ENCODE measurements around the gene PLA2G10.
"Not testable (repeated sequence)": the region's sequence is repeated elsewhere in the genome, so short reads cannot be mapped to it uniquely, and the experiment has no call there.

The PLA2G10 gene

DNA sequence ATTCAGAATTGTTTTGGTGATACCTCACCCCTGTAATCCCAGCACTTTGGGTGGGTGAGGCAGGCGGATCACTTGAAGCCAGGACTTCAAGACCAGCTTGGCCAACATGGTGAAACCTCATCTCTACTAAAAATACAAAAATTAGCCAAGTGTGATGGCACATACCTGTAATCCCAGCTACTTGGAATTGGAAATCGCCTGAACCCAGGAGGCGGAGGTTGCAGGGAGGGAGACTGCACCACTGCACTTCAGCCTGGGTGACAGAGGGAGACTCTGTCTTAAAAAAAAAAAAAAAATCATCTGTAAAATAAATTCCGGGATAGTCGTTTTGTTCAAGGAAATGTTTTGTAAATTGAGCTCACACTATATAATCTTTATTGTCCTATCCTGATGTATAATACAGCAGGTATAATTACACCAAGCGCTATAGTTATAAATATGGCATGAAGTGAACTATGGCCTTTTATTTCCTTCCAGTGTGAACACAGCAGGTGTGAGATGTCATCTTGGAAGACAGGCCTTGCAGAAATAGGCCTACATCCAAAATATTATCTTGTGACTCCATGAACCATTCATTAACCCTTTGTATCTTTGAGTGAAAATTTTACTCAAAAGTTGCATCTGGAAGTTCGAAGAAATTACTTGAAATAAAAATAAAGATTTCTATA is 25.4 kb downstream of the PLA2G10 start:
- in situ Hi-C loops (cut with MboI; ENCODE audit: low pct_unique_long_range_greater_than_20kb, low sequenced_read_pairs) = no loop called here
- no peak for DNase-seq

DNA sequence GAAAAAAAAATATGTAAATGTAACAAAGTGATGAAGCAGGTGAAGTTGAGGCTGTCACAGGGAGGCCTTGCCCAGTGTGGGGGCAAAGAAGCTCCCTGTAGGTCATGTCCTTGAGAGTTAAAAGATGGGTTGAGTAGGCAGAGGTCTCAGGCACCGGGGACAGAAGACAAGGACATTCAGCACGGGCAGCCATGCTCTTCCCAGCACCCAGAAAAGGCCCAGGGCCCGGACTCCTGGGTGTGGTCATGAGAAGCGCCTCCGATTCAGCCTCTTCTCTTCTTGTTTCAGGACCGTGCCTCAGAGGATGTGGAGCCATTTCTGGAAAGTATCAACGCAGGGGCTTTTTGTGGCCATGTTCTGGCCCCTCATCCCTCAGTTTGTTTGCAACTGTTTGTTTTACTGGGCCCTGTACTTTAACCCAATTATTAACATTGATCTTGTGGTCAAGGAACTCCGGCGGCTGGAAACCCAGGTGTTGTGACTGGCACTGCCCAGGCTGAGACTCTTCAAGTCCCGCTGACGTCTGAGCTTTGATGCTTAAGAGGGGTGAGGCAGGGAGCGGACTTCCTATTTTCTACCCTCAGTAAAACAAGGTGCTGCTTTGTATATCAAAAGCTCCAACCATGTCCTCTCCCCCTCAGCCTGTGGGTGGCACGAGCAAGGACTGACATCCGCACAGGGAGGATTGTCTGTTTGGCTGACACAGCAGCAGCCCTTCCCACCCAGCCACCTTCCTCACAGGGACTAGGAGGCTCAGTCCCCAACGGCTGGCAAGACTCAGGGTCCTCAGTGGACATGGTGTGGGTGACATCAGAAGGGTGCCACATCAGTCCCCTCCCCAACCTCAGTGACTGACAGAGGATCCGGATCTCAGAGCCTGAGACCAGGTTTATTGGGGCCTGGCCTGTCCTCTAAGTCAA is 26.5 kb downstream of the PLA2G10 start:
- no peak for DNase-seq
- in situ Hi-C loops (cut with MboI; ENCODE audit: low pct_unique_long_range_greater_than_20kb, low sequenced_read_pairs) = no loop called here

DNA sequence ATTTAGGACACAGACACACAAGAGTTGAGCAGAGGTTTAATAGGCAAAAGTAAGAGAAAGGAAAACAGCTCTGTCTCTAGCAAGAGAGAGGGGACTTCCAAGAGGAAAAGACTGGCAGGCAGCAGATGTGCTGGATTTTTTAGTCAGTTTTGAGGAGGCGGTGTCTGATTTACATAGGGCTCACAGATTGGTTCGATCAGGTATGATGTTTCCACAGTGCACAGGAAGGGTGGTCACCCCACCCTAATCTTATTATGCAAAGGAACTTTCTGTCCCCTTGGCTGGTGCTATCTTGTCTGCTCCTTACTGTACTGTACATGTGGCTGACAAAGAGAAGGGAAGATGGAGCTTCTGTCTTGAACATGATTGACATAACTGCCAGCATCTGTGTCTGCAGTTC is 36.0 kb downstream of the PLA2G10 start:
- DNase-seq = no peak
- in situ Hi-C loops (cut with MboI; ENCODE audit: low pct_unique_long_range_greater_than_20kb, low sequenced_read_pairs) = no loop called here

DNA sequence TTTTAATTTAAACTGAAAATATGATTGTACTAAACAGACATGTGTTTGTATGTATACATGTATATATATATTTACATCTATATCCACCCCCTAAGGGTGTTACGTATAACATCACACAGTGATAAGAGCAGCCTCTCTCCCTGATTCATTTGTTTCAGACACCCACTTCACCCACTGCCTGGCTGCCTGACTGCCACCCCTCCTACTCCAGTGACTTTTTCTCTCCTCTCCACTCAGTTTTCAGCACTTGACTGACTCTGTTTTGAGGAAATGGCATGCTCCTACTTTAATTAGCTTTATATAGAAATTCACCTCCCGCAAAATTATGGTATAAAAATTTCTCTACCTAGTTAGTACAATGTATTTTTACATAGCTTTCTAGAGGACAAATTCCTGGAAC is 41.4 kb downstream of the PLA2G10 start:
- no peak for DNase-seq
- in situ Hi-C loops (cut with MboI; ENCODE audit: low pct_unique_long_range_greater_than_20kb, low sequenced_read_pairs) = no loop called here

DNA sequence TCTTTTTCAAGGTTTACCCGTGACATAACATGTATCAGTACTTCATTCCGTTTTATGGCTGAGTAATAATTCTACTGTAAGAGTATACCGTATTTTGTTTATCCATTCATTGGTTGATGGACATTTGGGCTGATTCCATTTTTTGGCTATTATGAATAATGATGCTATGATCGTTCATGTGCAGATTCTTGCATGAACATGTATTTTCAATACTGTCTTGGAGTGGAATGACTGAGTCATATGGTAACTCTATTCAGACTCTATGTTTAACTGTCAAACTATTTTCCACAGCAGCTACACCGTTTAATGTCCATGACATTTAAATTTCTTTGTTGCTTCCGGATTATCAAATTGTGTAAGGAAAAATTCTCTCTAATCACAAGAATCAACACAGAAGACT is 43.5 kb downstream of the PLA2G10 start:
- no peak for DNase-seq
- in situ Hi-C loops (cut with MboI; ENCODE audit: low pct_unique_long_range_greater_than_20kb, low sequenced_read_pairs) = no loop called here

DNA sequence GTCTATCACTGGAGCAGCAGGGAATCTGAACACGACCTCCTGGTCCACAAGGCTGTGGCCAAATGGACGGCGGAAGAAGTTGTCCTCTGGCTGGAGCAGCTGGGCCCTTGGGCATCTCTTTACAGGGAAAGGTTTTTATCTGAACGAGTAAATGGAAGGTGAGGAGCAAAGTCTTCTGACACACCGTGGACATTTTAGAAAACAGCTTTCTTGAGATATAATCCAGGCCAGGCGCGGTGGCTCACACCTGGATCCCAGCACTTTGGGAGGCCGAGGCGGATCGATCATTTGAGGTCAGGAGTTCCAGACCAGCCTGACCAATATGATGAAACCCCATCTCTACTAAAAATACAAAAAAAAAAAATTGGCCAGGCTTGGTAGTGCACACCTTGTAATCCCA is 44.3 kb downstream of the PLA2G10 start:
- in situ Hi-C loops (cut with MboI; ENCODE audit: low pct_unique_long_range_greater_than_20kb, low sequenced_read_pairs) = no loop called here
- no peak for DNase-seq

DNA sequence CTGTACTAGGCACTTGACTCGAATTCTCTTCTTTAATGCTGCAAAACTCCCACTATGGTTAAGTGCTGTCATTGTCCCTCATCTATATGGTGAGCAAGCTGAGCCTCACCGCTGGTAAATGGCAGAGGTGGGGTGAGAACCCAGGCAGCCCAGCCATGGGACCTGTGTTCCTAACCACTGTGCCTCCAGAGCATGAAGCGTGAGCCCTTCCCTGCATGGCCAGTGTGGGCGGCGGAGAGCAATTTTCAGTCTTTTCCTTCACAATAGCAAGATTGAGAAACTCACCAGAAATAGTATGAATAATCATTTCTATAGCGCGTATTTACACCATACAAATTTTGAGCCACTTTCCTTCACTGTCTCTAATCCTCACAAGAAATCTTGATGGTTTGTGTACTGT is 52.2 kb downstream of the PLA2G10 start:
- no peak for DNase-seq
- in situ Hi-C loops (cut with MboI; ENCODE audit: low pct_unique_long_range_greater_than_20kb, low sequenced_read_pairs) = no loop called here

DNA sequence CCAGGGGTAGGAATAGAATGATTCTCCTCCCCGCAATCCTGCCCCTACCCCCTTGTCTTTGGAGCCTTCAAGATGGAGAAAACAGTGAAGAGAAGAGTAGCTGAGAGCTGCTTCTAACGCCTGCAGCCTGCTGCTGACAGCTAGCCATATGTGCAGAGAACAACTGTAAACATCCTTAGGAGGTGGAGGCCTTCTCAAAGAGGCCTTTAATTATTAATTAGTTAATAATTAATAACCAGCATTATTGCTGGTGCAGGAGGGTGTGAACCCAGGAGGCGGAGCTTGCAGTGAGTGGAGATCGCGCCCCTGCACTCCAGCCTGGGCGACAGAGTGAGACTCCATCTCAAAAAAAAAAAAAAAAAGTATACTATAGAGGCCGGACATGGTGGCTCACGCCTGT is 52.9 kb downstream of the PLA2G10 start:
- DNase-seq = no peak
- in situ Hi-C loops (cut with MboI; ENCODE audit: low pct_unique_long_range_greater_than_20kb, low sequenced_read_pairs) = no loop called here

DNA sequence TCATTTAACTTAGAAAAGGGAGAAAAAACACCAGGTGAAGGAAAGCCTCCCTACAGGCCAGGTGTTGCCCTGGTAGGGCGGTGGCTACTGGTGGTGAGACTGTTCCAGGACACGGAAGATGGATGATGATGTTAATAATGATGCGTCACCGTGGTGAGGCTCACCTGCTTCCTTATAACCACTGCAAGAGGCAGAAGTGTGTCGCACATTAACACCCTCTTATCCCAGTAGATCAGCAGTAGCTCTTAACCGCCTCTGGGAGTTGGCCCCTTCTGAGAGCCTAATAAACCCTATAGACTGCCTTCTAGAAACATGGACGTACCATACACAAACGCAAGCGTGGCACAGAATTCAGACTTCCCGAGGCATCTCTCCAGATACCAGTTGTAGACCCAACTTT is 53.6 kb downstream of the PLA2G10 start:
- no peak for DNase-seq
- in situ Hi-C loops (cut with MboI; ENCODE audit: low pct_unique_long_range_greater_than_20kb, low sequenced_read_pairs) = no loop called here

DNA sequence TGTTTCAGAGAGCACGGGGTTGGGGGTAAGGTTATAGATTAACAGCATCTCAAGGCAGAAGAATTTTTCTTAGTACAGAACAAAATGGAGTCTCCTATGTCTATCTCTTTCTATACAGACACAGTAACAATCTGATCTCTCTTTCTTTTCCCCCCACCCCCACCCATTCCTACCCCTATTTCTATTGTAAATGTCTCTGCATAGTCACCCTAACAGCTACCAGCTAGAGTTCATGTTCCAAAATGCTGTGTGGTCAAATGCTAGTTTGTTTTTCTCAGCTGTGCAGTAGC is 57.2 kb downstream of the PLA2G10 start:
- in situ Hi-C loops (cut with MboI; ENCODE audit: low pct_unique_long_range_greater_than_20kb, low sequenced_read_pairs); DNase-seq: not testable (repeated sequence)

DNA sequence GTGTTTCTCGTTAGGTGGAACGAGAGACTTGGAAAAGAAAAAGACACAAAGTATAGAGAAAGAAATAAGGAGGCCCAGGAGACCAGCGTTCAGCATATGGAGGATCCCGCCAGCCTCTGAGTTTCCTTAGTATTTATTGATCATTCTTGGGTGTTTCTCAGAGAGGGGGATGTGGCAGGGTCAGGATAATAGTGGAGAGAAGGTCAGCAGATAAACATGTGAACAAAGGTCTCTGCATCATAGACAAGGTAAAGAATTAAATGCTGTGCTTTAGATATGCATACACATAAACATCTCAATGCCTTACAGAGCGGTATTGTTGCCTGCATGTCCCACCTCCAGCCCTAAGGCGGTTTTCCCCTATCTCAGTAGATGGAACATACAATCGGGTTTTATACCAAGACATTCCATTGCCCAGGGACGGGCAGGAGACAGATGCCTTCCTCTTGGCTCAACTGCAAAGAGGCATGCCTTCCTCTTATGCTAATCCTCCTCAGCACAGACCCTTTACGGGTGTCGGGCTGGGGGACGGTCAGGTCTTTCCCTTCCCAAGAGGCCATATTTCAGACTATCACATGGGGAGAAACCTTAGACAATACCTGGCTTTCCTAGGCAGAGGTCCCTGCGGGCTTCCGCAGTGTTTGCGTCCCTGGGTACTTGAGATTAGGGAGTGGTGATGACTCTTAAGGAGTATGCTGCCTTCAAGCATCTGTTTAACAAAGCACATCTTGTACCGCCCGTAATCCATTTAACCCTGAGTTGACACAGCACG is 57.7 kb downstream of the PLA2G10 start:
- DNase-seq; in situ Hi-C loops (cut with MboI; ENCODE audit: low pct_unique_long_range_greater_than_20kb, low sequenced_read_pairs): not testable (repeated sequence)

DNA sequence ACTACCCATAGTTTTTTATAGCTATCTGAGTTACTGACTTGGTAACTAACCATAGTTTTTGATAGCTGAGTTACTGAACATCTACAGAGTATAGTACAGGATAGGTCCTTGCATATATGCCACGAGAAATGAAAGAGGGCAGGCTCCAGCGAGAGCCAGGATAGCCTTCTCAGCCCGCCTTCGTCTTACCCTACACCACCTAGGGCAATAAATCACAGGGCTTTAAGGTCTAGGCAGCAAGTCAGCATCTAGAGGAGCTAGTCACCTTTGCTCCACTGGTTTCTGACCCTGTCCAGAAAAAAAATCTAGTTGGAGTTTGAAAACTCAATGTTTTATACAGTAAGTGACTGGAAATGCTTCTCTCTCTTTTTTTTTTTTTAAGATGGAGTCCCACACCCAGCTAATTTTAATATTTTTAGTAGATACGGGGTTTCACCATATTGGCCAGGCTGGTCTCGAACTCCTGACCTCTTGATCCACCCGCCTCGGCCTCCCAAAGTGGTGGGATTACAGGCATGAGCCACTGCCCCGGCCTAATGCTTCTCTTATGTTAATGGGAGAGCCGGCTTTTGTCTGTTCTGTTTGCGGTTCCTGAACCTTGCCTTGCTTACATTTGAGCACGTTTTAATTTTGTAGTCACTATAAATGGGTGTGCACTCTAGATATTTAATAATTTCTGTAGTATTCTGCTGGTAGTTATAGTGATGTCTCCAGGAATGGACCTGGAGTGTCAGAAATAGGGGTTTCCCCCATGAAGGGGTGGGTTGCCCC is 58.5 kb downstream of the PLA2G10 start:
- in situ Hi-C loops (cut with MboI; ENCODE audit: low pct_unique_long_range_greater_than_20kb, low sequenced_read_pairs) = no loop called here
- no peak for DNase-seq

DNA sequence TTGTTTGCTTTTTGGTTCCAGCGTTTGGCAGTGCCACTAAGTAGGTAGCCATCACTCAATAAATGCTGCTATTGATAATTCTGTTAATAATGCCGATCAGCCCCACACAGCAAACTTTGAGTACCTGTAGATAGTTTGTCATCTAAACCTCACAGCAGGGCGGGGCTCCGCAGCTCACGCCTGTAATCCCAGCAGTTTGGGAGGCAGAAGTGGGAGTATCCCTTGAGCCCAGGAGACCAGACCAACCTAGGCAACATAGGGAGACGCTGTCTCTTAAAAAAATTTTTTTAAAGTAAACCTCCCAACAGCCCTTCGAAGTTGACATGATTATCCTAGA is 59.8 kb downstream of the PLA2G10 start:
- DNase-seq = no peak
- in situ Hi-C loops (cut with MboI; ENCODE audit: low pct_unique_long_range_greater_than_20kb, low sequenced_read_pairs) = no loop called here

DNA sequence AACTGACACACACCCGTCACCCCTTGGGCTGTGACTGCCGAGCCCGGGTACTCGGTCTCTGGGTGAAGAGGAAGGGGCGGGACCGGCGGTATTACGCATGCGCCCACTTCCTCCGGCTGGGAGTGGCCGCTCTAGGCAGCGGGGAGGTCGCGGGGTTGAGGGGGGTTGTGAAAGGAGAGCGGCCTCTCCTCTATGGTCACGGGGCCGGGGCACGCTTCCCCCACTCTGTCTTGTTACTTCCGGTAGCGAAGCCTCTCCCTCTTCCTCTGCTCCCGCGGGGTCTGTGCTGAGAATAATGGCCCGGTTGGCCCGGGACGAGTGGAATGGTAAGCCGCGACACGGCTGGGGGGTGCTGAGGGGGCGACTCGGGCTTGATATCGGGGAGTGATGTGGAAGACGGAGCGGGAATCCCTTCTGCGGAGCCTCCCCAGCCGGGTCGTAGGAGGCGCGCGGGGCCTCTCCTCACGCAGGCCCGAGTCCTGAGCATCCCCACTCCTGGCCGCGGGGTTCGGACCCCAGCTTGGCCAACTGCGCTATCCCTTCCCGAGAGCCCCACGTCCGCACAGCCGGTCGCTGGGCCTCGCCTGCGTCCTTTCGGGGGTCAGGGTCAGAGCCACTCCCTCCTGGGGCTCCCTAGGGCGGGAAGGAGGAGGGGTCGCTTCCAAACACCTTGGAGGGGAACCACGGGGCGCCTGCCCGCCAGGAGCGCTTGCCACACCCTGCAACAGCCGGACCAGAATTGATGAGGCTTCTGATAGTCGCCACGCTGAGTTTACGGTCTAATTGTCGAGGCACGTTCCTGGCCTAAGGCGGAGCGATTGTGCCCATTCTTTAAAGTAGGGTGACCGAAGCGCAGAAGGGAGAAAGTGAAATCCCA is 61.2 kb downstream of the PLA2G10 start, which contains the start of gene BFAR:
TSS of gene BFAR (plus strand) at position 259 of the 877 bp plus-strand sequence. CDS start 11,396 bp downstream, outside the sequence.
- DNase-seq = peak; percentile 99
- in situ Hi-C loops (cut with MboI; ENCODE audit: low pct_unique_long_range_greater_than_20kb, low sequenced_read_pairs) = no loop called here

DNA sequence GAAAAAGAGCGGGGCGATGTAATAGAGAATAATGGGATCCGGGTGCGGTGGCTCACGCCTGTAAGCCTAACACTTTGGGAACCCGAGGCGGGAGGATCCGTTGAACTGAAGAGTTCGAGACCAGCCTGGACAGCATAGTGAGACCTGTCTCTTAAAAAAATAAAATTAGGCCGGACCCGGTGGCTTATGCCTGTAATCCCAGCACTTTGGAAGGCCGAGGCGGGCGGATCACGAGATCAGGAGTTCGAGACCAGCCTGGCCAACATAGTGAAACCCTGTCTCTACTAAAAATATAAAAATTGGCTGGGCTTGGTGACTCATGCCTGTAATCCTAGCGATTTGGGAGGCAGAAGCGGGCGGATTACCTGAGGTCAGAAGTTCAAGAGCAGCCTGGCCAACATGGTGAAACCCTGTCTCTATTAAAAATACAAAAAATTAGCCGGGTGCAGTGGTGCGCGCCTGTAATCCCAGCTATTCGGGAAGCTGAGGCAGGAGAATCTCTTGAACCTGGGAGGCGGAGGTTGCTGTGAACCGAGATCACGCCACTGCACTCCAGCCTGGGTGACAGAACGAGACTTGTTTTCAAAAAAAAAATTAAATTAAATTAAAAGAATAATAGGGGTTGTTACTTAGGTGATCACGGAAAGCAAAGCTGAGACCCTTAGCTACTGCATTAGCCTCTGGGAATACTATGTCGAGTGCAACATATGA is 63.3 kb downstream of the PLA2G10 start:
- DNase-seq; in situ Hi-C loops (cut with MboI; ENCODE audit: low pct_unique_long_range_greater_than_20kb, low sequenced_read_pairs): not testable (repeated sequence)

DNA sequence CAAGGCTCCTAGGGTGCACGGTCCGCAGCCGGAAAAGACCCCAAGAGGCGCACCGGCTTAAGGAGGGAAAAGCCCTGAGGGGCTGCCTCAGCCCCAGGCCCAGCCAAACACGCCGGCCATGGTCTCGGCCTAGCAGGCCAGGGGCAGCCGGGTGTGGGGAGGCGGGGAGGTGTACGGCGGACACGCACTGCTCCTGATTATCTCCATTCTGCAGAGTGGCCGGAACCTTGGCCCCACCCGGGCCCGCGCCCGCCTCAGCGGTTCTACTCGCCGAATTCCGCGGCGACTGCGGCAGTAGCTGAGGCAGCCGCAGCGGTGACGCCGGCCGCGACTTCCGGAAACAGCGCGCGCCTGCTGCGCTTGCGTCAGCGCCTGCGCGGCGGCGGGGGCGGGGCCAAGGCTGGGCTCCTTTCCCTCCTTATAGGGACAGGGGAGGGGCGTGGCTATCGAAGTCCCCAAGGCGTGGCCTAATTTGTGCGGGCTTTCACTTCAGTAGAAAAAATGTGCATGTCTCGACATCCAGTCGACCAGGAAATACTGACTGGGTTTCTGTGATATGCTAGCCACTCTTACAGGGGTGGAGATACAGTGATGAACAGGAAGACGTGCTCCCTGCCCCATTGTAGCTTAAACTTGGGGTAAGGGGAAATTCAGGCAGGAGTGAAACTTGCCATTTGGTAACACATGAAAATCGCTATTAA is 64.0 kb downstream of the PLA2G10 start, which contains the start of gene PARN:
TSS of gene PARN (minus strand) at position 342 of the 701 bp plus-strand sequence. CDS start at position 207, 135 bp downstream.
- peak; percentile 97 for DNase-seq
- in situ Hi-C loops (cut with MboI; ENCODE audit: low pct_unique_long_range_greater_than_20kb, low sequenced_read_pairs) = no loop called here

DNA sequence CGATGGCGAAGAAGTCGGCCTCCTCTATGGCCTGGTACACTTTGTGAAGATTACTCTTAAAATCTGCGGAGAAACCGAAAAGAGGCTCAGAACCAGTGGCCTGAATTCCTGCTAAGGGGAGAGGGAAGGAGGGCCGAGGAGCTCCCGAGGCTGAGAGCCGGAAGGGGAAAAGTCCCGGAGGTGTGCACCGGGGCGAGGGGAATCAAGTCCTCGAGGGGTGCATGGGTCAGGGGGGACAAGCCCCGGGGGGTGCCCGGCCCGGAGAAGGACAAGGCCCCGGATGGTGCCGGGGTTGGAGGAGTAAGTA is 64.5 kb downstream of the PLA2G10 start:
- in situ Hi-C loops (cut with MboI; ENCODE audit: low pct_unique_long_range_greater_than_20kb, low sequenced_read_pairs) = no loop called here
- DNase-seq = no peak
